Uterus (tissue), 4 donors: ENCODE data around the gene TMIGD2. TPM values are rescaled to one million over a fixed set of nuclear protein-coding genes. Genes with fewer than 3 reads are reported as not detected.
A peak's percentile ranks its signal among the peaks of the same experiment; 100 is the strongest.

Experiments used
- DNase-seq, 2 donors: peaks; one replicate each; pipeline ENCODE4 v3.0.0-alpha.2; 2019 to 2020
- H3K27ac ChIP-seq, 2 donors: fragments of 200-600 bp; sonication (generic); 1 replicate in 1 of 2; 2 replicates in 1 of 2; pipeline ENCODE4 v1.5.1; 2016 to 2018
- H3K27me3 ChIP-seq, 2 donors: fragments of 200-600 bp; sonication (generic); one replicate each; pipeline ENCODE4 v1.5.1; 2018 to 2019; ENCODE audit warnings: control low read depth in 1 of 2
- H3K36me3 ChIP-seq, 2 donors: fragments of 200-600 bp; sonication (generic); one replicate each; pipeline ENCODE4 v1.5.1; 2019; ENCODE audit warnings: control low read depth in 1 of 2
- H3K4me1 ChIP-seq, 2 donors: fragments of 200-600 bp; sonication (generic); one replicate each; pipeline ENCODE4 v1.5.1; 2018 to 2019; ENCODE audit warnings: control low read depth in 1 of 2
- H3K4me3 ChIP-seq, 2 donors: fragments of 200-600 bp; sonication (generic); 1 replicate in 1 of 2; 2 replicates in 1 of 2; pipeline ENCODE4 v1.5.1; 2018 to 2019; ENCODE audit warnings: mild to moderate bottlenecking in 1 of 2
- H3K9me3 ChIP-seq, 2 donors: fragments of 200-600 bp; sonication (generic); one replicate each; pipeline ENCODE4 v1.5.1; 2019; ENCODE audit warnings: control low read depth in 1 of 2
- CTCF ChIP-seq, 4 experiments: fragments of 200-600 bp in 2 of 4; fragments of 450-650 bp in 2 of 4; sonication (generic) in 2 of 4; IDR thresholded peaks; one replicate each; pipeline ENCODE4 v1.5.1; 2016 to 2019; ENCODE audit warnings: antibody characterized with exemption in 4 of 4, mild to moderate bottlenecking in 2 of 4, moderate library complexity in 1 of 4
- POLR2A ChIP-seq, 2 donors: fragments of 450-650 bp; IDR thresholded peaks; one replicate each; pipeline ENCODE4 v1.6.1; 2016; ENCODE audit warnings: antibody characterized with exemption in 2 of 2, mild to moderate bottlenecking in 1 of 2, moderate library complexity in 1 of 2
- intact Hi-C: fragments of 100-400 bp; cut with DNase I; formaldehyde crosslinking; loops from one replicate; pipeline ENCODE4 v1.15.1; 2023; ENCODE audit warnings: low total_unique reads
- total RNA-seq, 4 donors: library from RNA; depleted of rRNA in 3 of 4; stranded (reverse); fragments of >200 nt in 3 of 4; gene quantifications; one replicate each; pipeline versions ENCODE4 v1.1.0 to v1.2.4, GENCODE V29; 2014 to 2023
- donor health status: DM: yes; HTN: yes; CAD: no.

Gene TMIGD2
- total RNA-seq, 4 donors from 2014 or later = 0.97 TPM; not detected in 3

- no peaks in the 10 kb centered on the region for H3K9me3 ChIP-seq
- H3K4me1 ChIP-seq = peaks cover 0 to 11% of the 10 kb centered on the region in 2 donors
- H3K27me3 ChIP-seq = no peaks in the 10 kb centered on the region
- TF ChIP-seq CTCF (IDR thresholded peaks at IDR 0.05) (peak in 2 of 4 experiments; percentile 10 to 22), POLR2A (IDR thresholded peaks at IDR 0.05) (peak in 1 of 2 donors; percentile 64)
- intact Hi-C loops = no loop called here
- peak overlapping the region; percentile 32 to 45 for H3K4me3 ChIP-seq
- no peaks in the 10 kb centered on the region for H3K36me3 ChIP-seq
- peak; percentile 90 to 97 for DNase-seq
- peak overlapping the region; percentile 7 to 65 for H3K27ac ChIP-seq
These were observed 26.2 kb upstream of the TMIGD2 start for GRCh38 chr19:4328243-4328990.

DNA sequence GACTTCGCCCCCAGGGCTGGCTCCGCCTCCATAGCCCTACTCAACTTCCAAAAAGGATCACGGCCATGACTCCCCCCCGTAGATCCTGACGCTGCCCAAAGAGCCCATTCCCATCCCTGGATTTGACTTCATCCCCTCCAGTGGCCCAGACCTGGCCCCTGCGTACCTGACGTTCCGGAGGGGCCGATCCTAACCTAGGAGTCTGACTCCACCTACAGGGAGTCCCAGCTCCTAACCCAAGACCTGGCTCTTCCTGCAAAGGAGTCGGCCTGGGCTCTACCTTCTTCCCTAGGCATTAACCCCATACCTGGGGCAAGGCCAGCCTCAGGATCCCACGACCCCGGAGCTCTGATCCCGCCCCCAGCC is 25.7 kb upstream of the TMIGD2 start:
- Histone ChIP-seq H3K36me3 (no peaks in the 10 kb centered on the region), H3K4me1 (peaks cover 0 to 11% of the 10 kb centered on the region in 2 donors), H3K9me3 (no peaks in the 10 kb centered on the region), H3K27me3 (no peaks in the 10 kb centered on the region), H3K27ac (peak overlapping the region in 1 of 2 donors; percentile 65), H3K4me3 (peak overlapping the region; percentile 29 to 45)
- intact Hi-C loops = no loop called here
- TF ChIP-seq CTCF (IDR thresholded peaks at IDR 0.05) = no peak
- no peak for TF ChIP-seq POLR2A (IDR thresholded peaks at IDR 0.05)
- no peak for DNase-seq

DNA sequence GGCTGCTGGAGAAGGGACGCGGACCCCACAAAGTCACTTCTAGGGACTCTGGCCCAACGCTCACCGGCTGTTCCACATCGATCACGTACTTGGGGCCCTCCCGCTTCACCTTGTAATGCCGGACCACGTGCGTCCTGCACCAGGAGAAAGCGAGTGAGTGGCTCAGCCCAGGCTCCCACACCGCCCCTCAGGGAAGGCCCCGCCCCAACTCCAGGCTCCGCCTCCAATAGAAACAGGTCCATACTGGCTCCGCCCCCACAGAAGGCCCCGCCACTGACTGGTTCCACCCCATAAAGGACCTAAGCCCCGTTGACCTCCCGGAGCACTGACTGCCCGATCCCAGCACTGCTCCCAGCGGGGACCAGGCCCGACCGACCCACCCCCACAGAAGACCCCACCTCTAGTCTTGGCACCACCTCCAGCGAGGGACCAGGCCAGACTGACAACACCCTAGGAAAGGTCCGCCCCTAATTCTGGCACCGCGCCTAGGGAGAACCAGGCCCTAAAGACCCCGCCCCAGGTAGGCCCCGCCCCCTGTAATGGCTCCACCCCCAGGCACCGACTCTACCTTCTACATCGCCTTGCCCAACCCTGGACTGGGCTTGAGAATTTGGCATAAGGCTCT is 25.2 kb upstream of the TMIGD2 start:
- peak overlapping the region; percentile 29 to 45 for H3K4me3 ChIP-seq
- TF ChIP-seq CTCF (IDR thresholded peaks at IDR 0.05) (no peak), POLR2A (IDR thresholded peaks at IDR 0.05) (no peak)
- H3K9me3 ChIP-seq = no peaks in the 10 kb centered on the region
- peaks cover 0 to 11% of the 10 kb centered on the region in 2 donors for H3K4me1 ChIP-seq
- peak overlapping the region in 1 of 2 donors; percentile 65 for H3K27ac ChIP-seq
- peak; percentile 69 to 88 for DNase-seq
- intact Hi-C loops = no loop called here
- no peaks in the 10 kb centered on the region for H3K27me3 ChIP-seq
- no peaks in the 10 kb centered on the region for H3K36me3 ChIP-seq

DNA sequence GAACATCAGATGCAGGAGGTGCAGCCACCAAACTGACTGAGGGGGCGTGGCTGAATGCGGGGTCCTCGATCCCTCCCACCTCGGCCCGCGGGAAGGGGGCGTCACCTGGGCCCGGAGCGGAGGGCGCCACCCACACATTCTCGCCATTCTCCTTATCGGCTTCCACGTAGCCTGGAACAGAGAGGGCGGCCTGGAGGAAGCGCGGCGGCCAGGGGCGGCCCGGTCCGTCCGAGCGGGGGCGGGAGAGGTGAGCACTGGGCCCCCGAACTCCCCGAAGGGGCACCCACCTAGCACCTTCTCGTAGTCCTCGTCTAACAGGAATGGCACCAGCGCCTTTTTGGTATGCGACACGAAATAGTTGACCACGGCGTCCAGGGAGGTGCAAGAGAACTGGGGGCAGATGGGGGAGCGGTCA is 24.7 kb upstream of the TMIGD2 start:
- Histone ChIP-seq H3K4me1 (peaks cover 0 to 11% of the 10 kb centered on the region in 2 donors), H3K4me3 (peak overlapping the region in 1 of 2 donors; percentile 45), H3K27me3 (no peaks in the 10 kb centered on the region), H3K9me3 (no peaks in the 10 kb centered on the region), H3K36me3 (no peaks in the 10 kb centered on the region), H3K27ac (peak overlapping the region in 1 of 2 donors; percentile 9)
- TF ChIP-seq CTCF (IDR thresholded peaks at IDR 0.05) (no peak), POLR2A (IDR thresholded peaks at IDR 0.05) (no peak)
- DNase-seq = no peak
- intact Hi-C loops = no loop called here

- no peaks in the 10 kb centered on the region for H3K27me3 ChIP-seq
- DNase-seq = no peak
- H3K27ac ChIP-seq = no peak overlapping the region
- H3K36me3 ChIP-seq = no peaks in the 10 kb centered on the region
- intact Hi-C loops = no loop called here
- H3K4me3 ChIP-seq = no peak overlapping the region
- H3K4me1 ChIP-seq = peaks cover 0 to 11% of the 10 kb centered on the region in 2 donors
- TF ChIP-seq CTCF (IDR thresholded peaks at IDR 0.05) = no peak
- H3K9me3 ChIP-seq = no peaks in the 10 kb centered on the region
These were observed 24.1 kb upstream of the TMIGD2 start for GRCh38 chr19:4326215-4326836.
